Endothelial cell of umbilical vein (primary cell): Measurements from ENCODE around the gene OCIAD2. TPM values are rescaled to one million over a fixed set of nuclear protein-coding genes. Genes with fewer than 3 reads are reported as not detected.

Experiments used
- BruUV-seq: library from RNA; stranded (reverse); fragments of 400-500 nt; replicated peaks from 2 replicates; lab custom pipeline; 2021; lab: Mats Ljungman, UMichigan
- CTCF ChIA-PET: fragments of 300-600, 350-600 bp; sonication (Branson Sonifier 250); formaldehyde crosslinking; loops from one replicate; lab custom pipeline; 2021; ENCODE audit warnings: antibody characterized with exemption, inconsistent platforms; lab: Charles Lee
- POLR2A ChIA-PET: fragments of 300-600, 350-600 bp; sonication (Branson Sonifier 250); formaldehyde crosslinking; loops from one replicate; lab custom pipeline; 2021; ENCODE audit warnings: antibody characterized with exemption, inconsistent platforms; lab: Charles Lee
- DNase-seq: peaks from one replicate; pipeline ENCODE4 v3.0.0-alpha.2; 2011; ENCODE audit warnings: low read depth, low spot score
- FAIRE-seq: peaks from 2 replicates; lab custom pipeline; 2011; peaks lifted over from hg19 to GRCh38; lab: Jason Lieb, UNC
- H2AFZ ChIP-seq: 2 replicates; pipeline ENCODE4 v1.6.0; 2012; ENCODE audit warnings: low read depth, low read length, control low read depth, inconsistent platforms
- H3K27ac ChIP-seq: 2 replicates; pipeline ENCODE4 v1.5.1; 2011; ENCODE audit warnings: low read depth, mild to moderate bottlenecking, control low read depth, low read length, moderate library complexity; ENCODE audit not compliant: insufficient read depth
- H3K27me3 ChIP-seq, 2 experiments: 2 replicates each; pipeline versions ENCODE4 v1.6.0 to v1.6.1; 2011; ENCODE audit warnings: low read length in 2 of 2, mixed read lengths in 1 of 2; ENCODE audit not compliant: control insufficient read depth in 2 of 2, insufficient read depth in 2 of 2
- H3K36me3 ChIP-seq, 2 experiments: 2 replicates in 1 of 2; 3 replicates in 1 of 2; pipeline ENCODE4 v1.5.1; 2011; ENCODE audit warnings: low read length in 2 of 2, mild to moderate bottlenecking in 1 of 2, moderate library complexity in 1 of 2; ENCODE audit not compliant: control insufficient read depth in 2 of 2, insufficient read depth in 2 of 2; ENCODE audit errors: extremely low read depth in 1 of 2
- H3K4me1 ChIP-seq: 3 replicates; pipeline ENCODE4 v1.5.1; 2011; ENCODE audit warnings: mild to moderate bottlenecking, low read length; ENCODE audit not compliant: control insufficient read depth, insufficient read depth; ENCODE audit errors: extremely low read depth
- H3K4me2 ChIP-seq: 2 replicates; pipeline ENCODE4 v1.6.1; 2011; ENCODE audit warnings: low read length, control low read depth, mixed read lengths; ENCODE audit not compliant: insufficient read depth
- H3K4me3 ChIP-seq, 3 experiments: fragments of 200-600 bp in 1 of 3; sonication (generic), shearing (Covaris generic) in 1 of 3; replicated peaks in 1 of 3; 2 replicates each; pipeline ENCODE4 v1.5.1; 2011 to 2016; ENCODE audit warnings: control low read depth in 3 of 3, low read length in 3 of 3, mild to moderate bottlenecking in 2 of 3, inconsistent platforms in 1 of 3, low read depth in 1 of 3, moderate library complexity in 1 of 3; ENCODE audit not compliant: insufficient read depth in 1 of 3
- H3K79me2 ChIP-seq: 2 replicates; pipeline ENCODE4 v1.6.0; 2012; ENCODE audit warnings: low read length, inconsistent platforms; ENCODE audit not compliant: control insufficient read depth, insufficient read depth
- H3K9ac ChIP-seq: replicated peaks from 2 replicates; pipeline ENCODE3; 2011; ENCODE audit warnings: low read length, control low read depth; ENCODE audit not compliant: insufficient read depth; ENCODE audit errors: extremely low read depth
- H3K9me1 ChIP-seq: replicated peaks from 3 replicates; pipeline ENCODE4 v1.6.0; 2011; ENCODE audit warnings: mild to moderate bottlenecking, low read length; ENCODE audit not compliant: control insufficient read depth, insufficient read depth; ENCODE audit errors: extremely low read depth
- H3K9me3 ChIP-seq: replicated peaks from 2 replicates; pipeline ENCODE4 v1.5.1; 2012; ENCODE audit warnings: low read length, inconsistent platforms; ENCODE audit not compliant: control insufficient read depth, insufficient read depth
- H4K20me1 ChIP-seq: replicated peaks from 2 replicates; pipeline ENCODE3; 2011; ENCODE audit warnings: mild to moderate bottlenecking, low read length; ENCODE audit not compliant: control insufficient read depth, insufficient read depth; ENCODE audit errors: extremely low read depth
- EZH2 ChIP-seq: IDR thresholded peaks from 2 replicates; pipeline ENCODE4 v1.6.1; 2012; ENCODE audit warnings: borderline replicate concordance, low read depth, mild to moderate bottlenecking, moderate library complexity, low read length, inconsistent platforms; ENCODE audit not compliant: severe bottlenecking
- FOS ChIP-seq: IDR thresholded peaks from 2 replicates; pipeline ENCODE4 v1.6.1; 2011; ENCODE audit warnings: mild to moderate bottlenecking, low read length, moderate library complexity, borderline replicate concordance; ENCODE audit not compliant: insufficient read depth
- GATA2 ChIP-seq: IDR thresholded peaks from 2 replicates; pipeline ENCODE4 v1.7.0; 2011; ENCODE audit warnings: low read depth, mild to moderate bottlenecking, moderate library complexity, mixed read lengths, low read length; ENCODE audit not compliant: insufficient read length, insufficient read depth
- JUN ChIP-seq: IDR thresholded peaks from 2 replicates; pipeline ENCODE4 v1.6.1; 2011; ENCODE audit warnings: borderline replicate concordance, low read depth; ENCODE audit not compliant: insufficient read length, insufficient read depth
- MYC ChIP-seq: IDR thresholded peaks from one replicate; pipeline ENCODE4 v1.6.1; 2011; ENCODE audit warnings: mild to moderate bottlenecking, low read depth, low read length
- POLR2A ChIP-seq: IDR thresholded peaks from 2 replicates; pipeline ENCODE4 v1.6.1; 2012; ENCODE audit warnings: low read depth, mild to moderate bottlenecking, control low read depth, low read length
- POLR2AphosphoS5 ChIP-seq: IDR thresholded peaks from 2 replicates; pipeline ENCODE4 v1.6.1; 2012; ENCODE audit warnings: low read depth, mild to moderate bottlenecking, control low read depth, low read length, moderate library complexity; ENCODE audit not compliant: insufficient read depth
- dilution Hi-C: fragments of 300-500 bp; cut with MboI; formaldehyde crosslinking; loops from one replicate; pipeline ENCODE4 v1.15.0; 2019; ENCODE audit warnings: low sequenced_read_pairs; ENCODE audit not compliant: extremely low pct_ligation_motif_present
- intact Hi-C: fragments of 100-400 bp; cut with micrococcal nuclease; formaldehyde crosslinking; loops from one replicate; pipeline ENCODE4 v1.10.0; 2022
- polyA plus RNA-seq, 4 experiments: library from polyadenylated mRNA; depleted of rRNA in 3 of 4; stranded (reverse) in 3 of 4; unstranded in 1 of 4; fragments of >200 nt; gene quantifications; 2 replicates each; pipeline versions ENCODE4 v1.2.1 to v1.2.3, GENCODE V29; 2011 to 2012; ENCODE audit warnings: missing spikeins in 1 of 4
- total RNA-seq: library from RNA; stranded (reverse); gene quantifications from 2 replicates; pipeline ENCODE4 v1.2.3, GENCODE V29; 2021
- TF ChIP-seq, protein P1 (sequence below): IDR thresholded peaks from 2 replicates; pipeline ENCODE4 v1.6.1; 2011; ENCODE audit not compliant: insufficient read depth, insufficient read length
- TF ChIP-seq, protein P2 (sequence below), 2 donors: IDR thresholded peaks; 1 replicate in 1 of 2; 2 replicates in 1 of 2; pipeline ENCODE4 v1.5.1; 2011; ENCODE audit warnings: low read length in 2 of 2, mild to moderate bottlenecking in 2 of 2, moderate library complexity in 2 of 2, control low read depth in 1 of 2, inconsistent platforms in 1 of 2, low read depth in 1 of 2; ENCODE audit not compliant: insufficient read depth in 1 of 2; ENCODE audit errors: extremely low read depth in 1 of 2

Gene OCIAD2
- total and polyA plus RNA-seq, 2 donors (not counting 3 experiments of a cell fraction or from before 2014, with no cell fraction given), result 99.0 to 119 TPM

DNA sequence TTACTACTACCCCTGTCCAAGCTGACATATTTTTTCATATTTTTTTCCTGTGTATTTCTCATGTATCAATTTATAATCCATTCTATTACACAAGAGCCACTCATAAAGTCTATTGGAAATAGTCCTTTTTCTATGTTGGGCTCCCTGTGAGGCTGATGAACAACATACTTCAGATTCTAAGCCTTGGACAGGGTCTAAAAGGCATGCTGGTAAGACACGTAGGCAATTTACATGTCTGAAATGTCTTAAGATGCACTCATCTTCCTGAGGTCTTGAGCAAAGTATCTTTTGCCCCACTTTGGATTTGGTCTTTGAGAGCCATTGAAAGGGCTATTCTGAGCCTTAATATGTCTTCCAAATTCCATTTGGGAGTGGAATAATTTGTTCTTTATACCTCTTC lies 43.9 kb downstream of the OCIAD2 start:
- no peak overlapping the region for H3K4me2 ChIP-seq
- H3K79me2 ChIP-seq, result no peaks in the 10 kb centered on the region
- dilution Hi-C loops, result no loop called here
- no peaks in the 10 kb centered on the region for H3K27me3 ChIP-seq
- no peak overlapping the region for H3K9ac ChIP-seq
- H3K9me3 ChIP-seq, result no peaks in the 10 kb centered on the region
- ChIA-PET POLR2A (no interaction called here), CTCF (no interaction called here)
- peaks cover 4 to 11% of the 10 kb centered on the region in 2 experiments for H3K36me3 ChIP-seq
- no peak overlapping the region for H3K27ac ChIP-seq
- no peak overlapping the region for H2AFZ ChIP-seq
- no peaks in the 10 kb centered on the region for H3K9me1 ChIP-seq
- no peak for TF ChIP-seq FOS
- TF ChIP-seq EZH2, result no peak
- no peak for TF ChIP-seq GATA2
- no peak for TF ChIP-seq POLR2AphosphoS5
- no peak for TF ChIP-seq POLR2A
- TF ChIP-seq, protein P1, sequence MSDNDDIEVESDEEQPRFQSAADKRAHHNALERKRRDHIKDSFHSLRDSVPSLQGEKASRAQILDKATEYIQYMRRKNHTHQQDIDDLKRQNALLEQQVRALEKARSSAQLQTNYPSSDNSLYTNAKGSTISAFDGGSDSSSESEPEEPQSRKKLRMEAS, result no peak
- TF ChIP-seq JUN, result no peak
- TF ChIP-seq MYC, result no peak
- TF ChIP-seq, protein P2, sequence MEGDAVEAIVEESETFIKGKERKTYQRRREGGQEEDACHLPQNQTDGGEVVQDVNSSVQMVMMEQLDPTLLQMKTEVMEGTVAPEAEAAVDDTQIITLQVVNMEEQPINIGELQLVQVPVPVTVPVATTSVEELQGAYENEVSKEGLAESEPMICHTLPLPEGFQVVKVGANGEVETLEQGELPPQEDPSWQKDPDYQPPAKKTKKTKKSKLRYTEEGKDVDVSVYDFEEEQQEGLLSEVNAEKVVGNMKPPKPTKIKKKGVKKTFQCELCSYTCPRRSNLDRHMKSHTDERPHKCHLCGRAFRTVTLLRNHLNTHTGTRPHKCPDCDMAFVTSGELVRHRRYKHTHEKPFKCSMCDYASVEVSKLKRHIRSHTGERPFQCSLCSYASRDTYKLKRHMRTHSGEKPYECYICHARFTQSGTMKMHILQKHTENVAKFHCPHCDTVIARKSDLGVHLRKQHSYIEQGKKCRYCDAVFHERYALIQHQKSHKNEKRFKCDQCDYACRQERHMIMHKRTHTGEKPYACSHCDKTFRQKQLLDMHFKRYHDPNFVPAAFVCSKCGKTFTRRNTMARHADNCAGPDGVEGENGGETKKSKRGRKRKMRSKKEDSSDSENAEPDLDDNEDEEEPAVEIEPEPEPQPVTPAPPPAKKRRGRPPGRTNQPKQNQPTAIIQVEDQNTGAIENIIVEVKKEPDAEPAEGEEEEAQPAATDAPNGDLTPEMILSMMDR (IDR thresholded peaks at IDR 0.05; ENCODE audit: extremely low read depth in 1 of 2, insufficient read depth in 1 of 2, low read depth in 1 of 2, low read length in 2 of 2), result no peak
- BruUV-seq, result no TSS peak
- no peak for DNase-seq
- H4K20me1 ChIP-seq, result no peaks in the 10 kb centered on the region
- no peak overlapping the region for H3K4me3 ChIP-seq
- no peaks in the 10 kb centered on the region for H3K4me1 ChIP-seq
- intact Hi-C loops, result no loop called here
- no peak for FAIRE-seq
